Measurements from ENCODE around the gene HNRNPA3.
"Not testable (repeated sequence)": the region's sequence is repeated elsewhere in the genome, so short reads cannot be mapped to it uniquely, and the experiment has no call there.

The HNRNPA3 gene

GRCh38 chr2:177234267-177234666 lies 21.7 kb downstream of the HNRNPA3 start:
- no peak for DNase-seq (ENCODE audit: low spot score)

- no peak for DNase-seq (ENCODE audit: low spot score)
Measured at GRCh38 chr2:177235855-177236437, 23.4 kb downstream of the HNRNPA3 start.

DNA sequence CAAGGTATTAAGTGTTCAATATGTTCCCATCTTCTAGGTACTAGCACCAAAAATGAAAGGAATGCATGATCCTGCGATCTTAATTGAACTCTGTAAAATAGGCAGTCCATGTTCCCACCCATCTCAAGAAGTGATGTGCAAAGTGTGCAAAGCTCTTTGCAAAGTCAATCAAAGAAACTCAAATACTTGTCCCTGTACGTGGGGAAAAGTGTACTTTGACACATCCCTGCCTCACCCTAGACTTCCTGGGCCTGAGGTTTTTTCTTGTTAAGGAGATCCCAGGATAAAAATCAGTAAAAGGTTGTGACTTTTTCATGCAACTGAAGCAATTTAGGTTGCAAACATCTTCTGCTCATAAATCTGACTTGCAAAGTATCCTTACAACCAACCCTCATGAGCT lies 25.3 kb downstream of the HNRNPA3 start:
- no peak for DNase-seq (ENCODE audit: low spot score)

GRCh38 chr2:177239053-177239452 lies 26.5 kb downstream of the HNRNPA3 start:
- no peak for DNase-seq (ENCODE audit: low spot score)

GRCh38 chr2:177239932-177240630 lies 27.5 kb downstream of the HNRNPA3 start:
- peak; percentile 67 for DNase-seq (ENCODE audit: low spot score)

- DNase-seq (ENCODE audit: low spot score): no peak
Measured at GRCh38 chr2:177241711-177242120, 29.1 kb downstream of the HNRNPA3 start.

- DNase-seq (ENCODE audit: low spot score): no peak
Measured at GRCh38 chr2:177242121-177242987, 29.8 kb downstream of the HNRNPA3 start.

DNA sequence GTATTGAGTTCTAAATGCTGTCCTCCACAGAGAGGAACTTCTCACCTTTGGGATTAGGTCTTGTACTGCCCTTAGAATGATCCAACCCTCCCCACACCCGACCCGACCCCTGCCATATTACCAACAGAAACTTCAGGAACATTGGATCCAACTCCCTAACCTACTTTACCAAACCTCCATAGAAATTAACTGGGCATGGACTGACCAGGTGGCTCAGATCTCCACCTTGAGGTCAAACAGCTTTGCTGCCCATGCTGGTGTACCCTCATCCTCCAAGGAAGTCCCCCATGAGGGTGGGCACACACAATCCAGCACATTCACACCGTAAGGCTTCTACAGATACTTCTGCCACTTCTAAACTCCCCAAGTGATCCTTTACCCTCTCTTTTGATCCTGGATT lies 30.5 kb downstream of the HNRNPA3 start:
- DNase-seq (ENCODE audit: low spot score): no peak

DNA sequence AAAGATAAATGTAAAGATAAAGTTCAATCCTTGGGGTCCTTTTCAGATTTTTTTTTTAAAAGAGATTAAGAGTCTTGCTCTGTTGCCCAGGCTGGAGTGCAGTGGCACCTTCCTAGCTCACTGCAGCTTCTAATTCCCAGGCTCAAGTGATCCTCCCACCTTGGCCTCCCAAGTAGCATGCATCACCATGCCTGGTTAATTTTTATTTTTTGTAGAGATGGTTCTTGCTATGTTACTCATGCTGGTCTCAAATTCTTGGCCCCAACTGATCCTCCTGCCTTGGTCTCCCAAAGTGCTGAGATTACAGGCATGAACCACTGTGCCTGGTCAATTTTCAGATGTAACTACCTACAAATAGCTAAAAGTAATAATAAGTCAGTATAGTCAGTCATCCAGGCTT lies 30.9 kb downstream of the HNRNPA3 start:
- DNase-seq (ENCODE audit: low spot score): no peak

GRCh38 chr2:177244244-177244771 lies 31.7 kb downstream of the HNRNPA3 start:
- no peak for DNase-seq (ENCODE audit: low spot score)

- DNase-seq (ENCODE audit: low spot score): no peak
Measured at GRCh38 chr2:177245010-177245422, 32.4 kb downstream of the HNRNPA3 start.

DNA sequence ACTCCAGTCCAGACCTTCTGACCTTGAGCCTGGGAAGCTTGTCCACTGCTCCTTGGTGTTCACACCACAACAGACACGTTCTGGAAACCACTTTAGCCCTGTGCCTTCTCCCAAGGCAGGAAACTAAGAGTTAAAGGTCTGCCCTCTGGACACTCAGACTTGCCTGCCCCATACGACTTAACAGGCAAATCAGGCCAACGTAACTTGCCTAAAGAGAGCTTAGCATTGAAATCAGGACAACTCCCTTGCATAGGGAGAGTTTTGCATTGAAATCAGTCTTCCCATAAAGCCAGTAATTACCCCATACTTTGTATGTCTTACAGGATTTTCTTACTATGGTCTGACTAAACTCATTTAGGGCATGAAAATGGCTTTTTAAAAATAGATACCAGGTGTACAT lies 33.4 kb downstream of the HNRNPA3 start:
- no peak for DNase-seq (ENCODE audit: low spot score)

DNA sequence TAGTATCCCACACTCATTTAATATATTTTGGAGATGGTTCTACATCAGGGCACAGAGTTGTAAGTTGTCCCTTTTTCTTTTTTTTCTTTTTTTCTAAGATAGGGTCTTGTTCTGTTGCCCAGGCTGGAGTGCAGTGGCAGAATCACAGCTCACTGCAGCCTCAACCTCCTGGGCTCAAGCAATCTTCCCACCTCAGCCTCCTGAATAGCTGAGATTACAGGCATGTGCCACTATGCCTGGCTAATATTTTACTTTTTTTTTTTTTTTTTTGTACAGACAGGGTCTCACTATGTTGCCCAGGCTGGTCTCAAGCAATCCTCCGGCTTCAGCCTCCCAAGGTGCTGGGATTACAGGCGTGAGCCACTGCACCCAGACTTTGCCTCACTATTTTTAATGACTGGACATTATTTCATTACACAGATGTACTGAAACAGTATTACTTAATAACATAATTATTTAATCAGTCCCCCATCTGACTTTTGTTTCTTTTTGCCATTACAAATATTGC lies 34.0 kb downstream of the HNRNPA3 start:
- not testable (repeated sequence) for DNase-seq (ENCODE audit: low spot score)

- DNase-seq (ENCODE audit: low spot score): no peak
Measured at GRCh38 chr2:177247693-177248262, 35.2 kb downstream of the HNRNPA3 start.

DNA sequence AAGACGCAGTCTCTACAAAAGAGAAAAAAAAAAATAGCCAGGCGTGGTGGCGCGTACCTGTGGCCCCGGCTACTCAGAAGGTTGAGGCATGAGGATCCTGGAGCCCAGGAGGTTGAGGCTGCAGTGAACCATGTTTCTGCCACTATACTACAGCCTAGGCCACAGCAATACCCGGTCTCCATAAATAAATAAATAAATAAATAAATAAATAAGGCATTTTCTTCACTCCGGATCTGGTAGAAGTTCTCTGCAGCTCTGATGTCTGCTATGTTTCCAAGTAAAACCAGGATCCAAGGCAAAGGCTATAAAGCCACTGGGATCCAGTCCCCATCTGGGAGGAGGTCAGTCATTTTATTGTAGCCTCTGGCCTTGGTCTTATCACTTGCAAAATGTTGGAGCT lies 36.4 kb downstream of the HNRNPA3 start:
- no peak for DNase-seq (ENCODE audit: low spot score)

DNA sequence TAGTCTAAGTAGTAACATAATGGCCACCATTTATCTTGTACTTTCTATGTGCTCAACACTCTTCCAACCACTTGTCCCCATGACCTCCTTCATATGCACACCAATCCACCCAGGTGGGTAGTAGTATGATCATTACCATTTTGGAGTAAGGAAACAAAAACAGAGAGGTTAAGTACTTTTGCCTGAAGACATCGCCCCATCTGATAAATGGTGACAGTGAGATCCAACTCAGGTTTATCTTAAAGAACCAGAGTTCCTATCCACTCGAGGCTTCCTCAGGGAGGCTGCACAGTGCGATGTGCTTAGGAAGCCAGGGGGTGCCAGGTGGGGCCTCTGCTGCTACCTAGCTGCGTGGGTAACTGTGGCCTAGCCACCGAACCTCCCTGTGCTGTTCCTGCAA lies 37.9 kb downstream of the HNRNPA3 start:
- no peak for DNase-seq (ENCODE audit: low spot score)

DNA sequence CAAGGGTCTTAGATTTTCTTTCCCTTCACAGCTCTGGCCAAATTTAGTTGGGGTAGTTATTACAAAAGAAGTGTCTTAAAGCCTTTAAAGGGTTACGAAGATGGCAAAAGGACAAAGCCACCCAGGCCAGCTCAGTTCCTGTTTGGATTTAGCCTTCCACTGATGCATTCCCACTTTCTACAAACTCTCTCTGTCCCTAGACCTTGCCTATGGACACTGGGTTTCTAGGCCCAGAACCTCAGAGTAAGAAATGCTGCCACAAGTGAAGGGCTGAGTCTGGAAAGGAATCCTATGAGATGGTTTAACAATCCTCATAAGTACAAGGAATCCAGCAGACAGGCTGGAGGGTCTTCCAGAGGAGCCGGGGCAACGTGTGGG lies 38.6 kb downstream of the HNRNPA3 start:
- no peak for DNase-seq (ENCODE audit: low spot score)

- no peak for DNase-seq (ENCODE audit: low spot score)
Measured at GRCh38 chr2:177252808-177253531, 40.4 kb downstream of the HNRNPA3 start.

- no peak for DNase-seq (ENCODE audit: low spot score)
Measured at GRCh38 chr2:177253704-177254103, 41.1 kb downstream of the HNRNPA3 start.

GRCh38 chr2:177254433-177255226 lies 42.0 kb downstream of the HNRNPA3 start:
- DNase-seq (ENCODE audit: low spot score): no peak

- no peak for DNase-seq (ENCODE audit: low spot score)
Measured at GRCh38 chr2:177255227-177255601, 42.6 kb downstream of the HNRNPA3 start.
